Activated CD4-positive, alpha-beta T cell treated with anti-CD3 and anti-CD28 coated beads, Interleukin-2, amount 10 ng/mL, durations not matched to agents 7 days and 5 days (primary cell): ENCODE results near the gene SORCS2. TPM values are rescaled to one million over a fixed set of nuclear protein-coding genes. Genes with fewer than 3 reads are reported as not detected.

ENCODE experiments used
- CTCF ChIA-PET: fragments of 350-600 bp; sonication (Branson Sonifier 250); formaldehyde crosslinking; loops from one replicate; lab custom pipeline; 2021; ENCODE audit warnings: antibody characterized with exemption; lab: Charles Lee
- POLR2A ChIA-PET: fragments of 350-600 bp; sonication (Branson Sonifier 250); formaldehyde crosslinking; loops from one replicate; lab custom pipeline; 2021; ENCODE audit warnings: antibody characterized with exemption; lab: Charles Lee
- DNase-seq: peaks from one replicate; pipeline ENCODE4 v3.0.0-alpha.2; 2020
- H3K27ac Mint-ChIP-seq: one replicate; pipeline ENCODE4 v1.8.0; 2021; ENCODE audit warnings: mild to moderate bottlenecking, moderate library complexity, mixed read lengths
- H3K27me3 Mint-ChIP-seq: one replicate; pipeline ENCODE4 v1.8.0; 2021; ENCODE audit warnings: mixed read lengths
- H3K36me3 Mint-ChIP-seq: one replicate; pipeline ENCODE4 v1.8.0; 2021; ENCODE audit warnings: low read depth, mixed read lengths
- H3K4me1 Mint-ChIP-seq: one replicate; pipeline ENCODE4 v1.8.0; 2021; ENCODE audit warnings: mixed read lengths
- H3K4me3 Mint-ChIP-seq: one replicate; pipeline ENCODE4 v1.8.0; 2021; ENCODE audit warnings: mild to moderate bottlenecking, moderate library complexity, mixed read lengths
- H3K9me3 Mint-ChIP-seq: one replicate; pipeline ENCODE4 v1.8.0; 2021; ENCODE audit warnings: mixed read lengths
- total RNA-seq, 2 experiments: library from RNA; stranded (reverse); gene quantifications; one replicate each; pipeline ENCODE4 v1.2.3, GENCODE V29; 2021

SORCS2 gene
- total RNA-seq, 2 experiments from 2014 or later, result not detected

- Mint-ChIP-seq H3K27ac (no peak overlapping the region), H3K4me3 (no peak overlapping the region), H3K27me3 (no peaks in the 10 kb centered on the region), H3K4me1 (no peaks in the 10 kb centered on the region), H3K9me3 (peaks cover 15% of the 10 kb centered on the region), H3K36me3 (no peaks in the 10 kb centered on the region)
- POLR2A ChIA-PET, result no interaction called here
- CTCF ChIA-PET, result no interaction called here
- DNase-seq, result no peak
These were observed 228.3 kb downstream of the SORCS2 start for GRCh38 chr4:7420661-7421040.

GRCh38 chr4:7421356-7422150 is 229.2 kb downstream of the SORCS2 start:
- ChIA-PET POLR2A (no interaction called here), CTCF (no interaction called here)
- no peaks in the 10 kb centered on the region for H3K4me1 Mint-ChIP-seq
- H3K27me3 Mint-ChIP-seq, result no peaks in the 10 kb centered on the region
- H3K27ac Mint-ChIP-seq, result no peak overlapping the region
- H3K9me3 Mint-ChIP-seq, result peaks cover 11% of the 10 kb centered on the region
- DNase-seq, result no peak
- H3K4me3 Mint-ChIP-seq, result no peak overlapping the region
- H3K36me3 Mint-ChIP-seq, result no peaks in the 10 kb centered on the region

GRCh38 chr4:7422151-7422897 is 230.0 kb downstream of the SORCS2 start:
- ChIA-PET POLR2A (no interaction called here), CTCF (no interaction called here)
- DNase-seq, result no peak
- H3K36me3 Mint-ChIP-seq, result no peaks in the 10 kb centered on the region
- no peak overlapping the region for H3K4me3 Mint-ChIP-seq
- peaks cover 6% of the 10 kb centered on the region for H3K9me3 Mint-ChIP-seq
- H3K27me3 Mint-ChIP-seq, result no peaks in the 10 kb centered on the region
- H3K4me1 Mint-ChIP-seq, result no peaks in the 10 kb centered on the region
- H3K27ac Mint-ChIP-seq, result no peak overlapping the region

- H3K36me3 Mint-ChIP-seq, result no peaks in the 10 kb centered on the region
- peaks cover 6% of the 10 kb centered on the region for H3K9me3 Mint-ChIP-seq
- no peaks in the 10 kb centered on the region for H3K27me3 Mint-ChIP-seq
- ChIA-PET POLR2A (no interaction called here), CTCF (interaction anchor here (0.8 kb wide), 1 partner anchor 223 kb away, joined by 3 read pairs; no protein-coding TSS in a partner anchor)
- no peak for DNase-seq
- H3K27ac Mint-ChIP-seq, result no peak overlapping the region
- no peaks in the 10 kb centered on the region for H3K4me1 Mint-ChIP-seq
- no peak overlapping the region for H3K4me3 Mint-ChIP-seq
These were observed 230.5 kb downstream of the SORCS2 start for GRCh38 chr4:7422898-7423180.

- CTCF ChIA-PET, result interaction anchor here (0.8 kb wide), 1 partner anchor 222 kb away, joined by 3 read pairs; no protein-coding TSS in a partner anchor
- Mint-ChIP-seq H3K27ac (no peak overlapping the region), H3K27me3 (no peaks in the 10 kb centered on the region), H3K4me1 (no peaks in the 10 kb centered on the region), H3K9me3 (peaks cover 3% of the 10 kb centered on the region), H3K36me3 (no peaks in the 10 kb centered on the region), H3K4me3 (no peak overlapping the region)
- DNase-seq, result no peak
- POLR2A ChIA-PET, result no interaction called here
These were observed 231.1 kb downstream of the SORCS2 start for GRCh38 chr4:7423391-7423790.

- CTCF ChIA-PET, result interaction anchor here (0.8 to 1.0 kb wide), 2 partner anchors 171 to 222 kb away, joined by 3 read pairs; no protein-coding TSS in a partner anchor
- no peak overlapping the region for H3K27ac Mint-ChIP-seq
- no peaks in the 10 kb centered on the region for H3K36me3 Mint-ChIP-seq
- H3K4me1 Mint-ChIP-seq, result no peaks in the 10 kb centered on the region
- no peaks in the 10 kb centered on the region for H3K9me3 Mint-ChIP-seq
- no peak overlapping the region for H3K4me3 Mint-ChIP-seq
- no peaks in the 10 kb centered on the region for H3K27me3 Mint-ChIP-seq
- no peak for DNase-seq
- POLR2A ChIA-PET, result no interaction called here
These were observed 231.6 kb downstream of the SORCS2 start for GRCh38 chr4:7423801-7424552.

- no peak for DNase-seq
- Mint-ChIP-seq H3K27me3 (no peaks in the 10 kb centered on the region), H3K4me3 (no peak overlapping the region), H3K4me1 (no peaks in the 10 kb centered on the region), H3K36me3 (no peaks in the 10 kb centered on the region), H3K27ac (no peak overlapping the region), H3K9me3 (no peaks in the 10 kb centered on the region)
- ChIA-PET POLR2A (no interaction called here), CTCF (interaction anchor here (1.0 kb wide), 1 partner anchor 172 kb away, joined by 3 read pairs; no protein-coding TSS in a partner anchor)
These were observed 232.3 kb downstream of the SORCS2 start for GRCh38 chr4:7424553-7425111.

GRCh38 chr4:7425124-7425523 is 232.8 kb downstream of the SORCS2 start:
- ChIA-PET CTCF (interaction anchor here (1.0 kb wide), 1 partner anchor 172 kb away, joined by 3 read pairs; no protein-coding TSS in a partner anchor), POLR2A (no interaction called here)
- Mint-ChIP-seq H3K27ac (no peak overlapping the region), H3K36me3 (no peaks in the 10 kb centered on the region), H3K4me3 (no peak overlapping the region), H3K27me3 (no peaks in the 10 kb centered on the region), H3K9me3 (no peaks in the 10 kb centered on the region), H3K4me1 (no peaks in the 10 kb centered on the region)
- no peak for DNase-seq

- Mint-ChIP-seq H3K9me3 (no peaks in the 10 kb centered on the region), H3K4me1 (no peaks in the 10 kb centered on the region), H3K36me3 (no peaks in the 10 kb centered on the region), H3K27ac (no peak overlapping the region), H3K4me3 (no peak overlapping the region), H3K27me3 (no peaks in the 10 kb centered on the region)
- no peak for DNase-seq
- CTCF ChIA-PET, result no interaction called here
- POLR2A ChIA-PET, result no interaction called here
These were observed 233.5 kb downstream of the SORCS2 start for GRCh38 chr4:7425591-7426468.

GRCh38 chr4:7426525-7427171 is 234.3 kb downstream of the SORCS2 start:
- no peaks in the 10 kb centered on the region for H3K36me3 Mint-ChIP-seq
- no peak overlapping the region for H3K4me3 Mint-ChIP-seq
- H3K9me3 Mint-ChIP-seq, result no peaks in the 10 kb centered on the region
- ChIA-PET CTCF (no interaction called here), POLR2A (no interaction called here)
- no peaks in the 10 kb centered on the region for H3K4me1 Mint-ChIP-seq
- DNase-seq, result no peak
- H3K27ac Mint-ChIP-seq, result no peak overlapping the region
- no peaks in the 10 kb centered on the region for H3K27me3 Mint-ChIP-seq

- DNase-seq, result no peak
- H3K4me1 Mint-ChIP-seq, result no peaks in the 10 kb centered on the region
- ChIA-PET POLR2A (no interaction called here), CTCF (no interaction called here)
- no peaks in the 10 kb centered on the region for H3K27me3 Mint-ChIP-seq
- no peak overlapping the region for H3K27ac Mint-ChIP-seq
- no peaks in the 10 kb centered on the region for H3K36me3 Mint-ChIP-seq
- H3K4me3 Mint-ChIP-seq, result no peak overlapping the region
- H3K9me3 Mint-ChIP-seq, result no peaks in the 10 kb centered on the region
These were observed 235.0 kb downstream of the SORCS2 start for GRCh38 chr4:7427361-7427760.

GRCh38 chr4:7427831-7428260 is 235.5 kb downstream of the SORCS2 start:
- no peaks in the 10 kb centered on the region for H3K27me3 Mint-ChIP-seq
- CTCF ChIA-PET, result no interaction called here

More at GRCh38 chr4:7427831-7428260, 235.5 kb downstream of the SORCS2 start:
- Mint-ChIP-seq H3K9me3 (no peaks in the 10 kb centered on the region), H3K27ac (no peak overlapping the region), H3K4me3 (no peak overlapping the region), H3K36me3 (no peaks in the 10 kb centered on the region), H3K4me1 (no peaks in the 10 kb centered on the region)
- POLR2A ChIA-PET, result no interaction called here
- DNase-seq, result no peak
